D721Med (cell line): ENCODE results near the gene GTPBP10.
A peak's percentile ranks its signal among the peaks of the same experiment; 100 is the strongest.
"Not testable (repeated sequence)": the region's sequence is repeated elsewhere in the genome, so short reads cannot be mapped to it uniquely, and the experiment has no call there.

ENCODE experiments used
- DNase-seq: peaks from one replicate; pipeline ENCODE4 v3.0.0; 2011; ENCODE audit warnings: low spot score; ENCODE audit not compliant: insufficient read length
- FAIRE-seq: peaks from 2 replicates; lab custom pipeline; 2011; peaks lifted over from hg19 to GRCh38; lab: Jason Lieb, UNC
- CTCF ChIP-seq: IDR thresholded peaks from 2 replicates; pipeline ENCODE4 v1.5.1; 2012; ENCODE audit warnings: mild to moderate bottlenecking, control low read depth; ENCODE audit not compliant: insufficient read depth; ENCODE audit errors: missing control alignments

Gene GTPBP10

GRCh38 chr7:90313907-90314306 lies 32.6 kb upstream of the GTPBP10 start:
- no peak for TF ChIP-seq CTCF
- DNase-seq, result no peak
- FAIRE-seq, result no peak

GRCh38 chr7:90320014-90320413 lies 26.5 kb upstream of the GTPBP10 start:
- no peak for TF ChIP-seq CTCF
- no peak for DNase-seq
- no peak for FAIRE-seq

GRCh38 chr7:90320418-90320800 lies 26.1 kb upstream of the GTPBP10 start:
- DNase-seq (no peak), FAIRE-seq (no peak)
- TF ChIP-seq CTCF, result no peak

GRCh38 chr7:90320801-90321494 lies 25.6 kb upstream of the GTPBP10 start, which contains the start of gene FAM237B:
FAM237B (minus strand) TSS chr7:90321304; CDS start chr7:90319748, 1,556 bp downstream.
- FAIRE-seq, result no peak
- DNase-seq, result no peak
- TF ChIP-seq CTCF, result no peak

- no peak for TF ChIP-seq CTCF
- DNase-seq (no peak), FAIRE-seq (no peak)
These were observed 23.7 kb upstream of the GTPBP10 start for GRCh38 chr7:90322837-90323236.

- FAIRE-seq (peak; percentile 93), DNase-seq (peak; percentile 36)
- TF ChIP-seq CTCF, result no peak
These were observed 20.0 kb upstream of the GTPBP10 start for GRCh38 chr7:90326500-90326899.

- TF ChIP-seq CTCF, result no peak
- no peak for DNase-seq
- no peak for FAIRE-seq
These were observed 12.2 kb upstream of the GTPBP10 start for GRCh38 chr7:90334193-90334843.

GRCh38 chr7:90334926-90335325 lies 11.6 kb upstream of the GTPBP10 start:
- not testable (repeated sequence) for FAIRE-seq, DNase-seq
